NB4 (cell line): Measurements from ENCODE around the gene RPL38.

ENCODE experiments used
- CTCF ChIP-seq: IDR thresholded peaks from one replicate; pipeline ENCODE4 v1.5.1; 2012; ENCODE audit warnings: low read depth, low read length
- MYC ChIP-seq: IDR thresholded peaks from 2 replicates; pipeline ENCODE4 v1.6.1; 2011; ENCODE audit warnings: low read depth, low read length
- POLR2A ChIP-seq: IDR thresholded peaks from 2 replicates; pipeline ENCODE4 v1.6.1; 2011; ENCODE audit warnings: mild to moderate bottlenecking; ENCODE audit not compliant: insufficient read length; ENCODE audit errors: extremely low read depth
- TF ChIP-seq, protein P1 (sequence below): IDR thresholded peaks from 2 replicates; pipeline ENCODE4 v1.6.1; 2011; ENCODE audit warnings: low read depth, low read length

GRCh38 chr17:74220946-74221818 lies 17.7 kb downstream of the RPL38 start:
- TF ChIP-seq POLR2A = no peak
- TF ChIP-seq CTCF = no peak
- TF ChIP-seq MYC = no peak
- TF ChIP-seq, protein P1, sequence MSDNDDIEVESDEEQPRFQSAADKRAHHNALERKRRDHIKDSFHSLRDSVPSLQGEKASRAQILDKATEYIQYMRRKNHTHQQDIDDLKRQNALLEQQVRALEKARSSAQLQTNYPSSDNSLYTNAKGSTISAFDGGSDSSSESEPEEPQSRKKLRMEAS = no peak
